B cell (primary cell): ENCODE data around the gene NOTCH1.

Source experiments
- CTCF ChIP-seq: fragments of 200-600 bp; IDR thresholded peaks from one replicate; pipeline ENCODE4 v1.8.0; 2022; ENCODE audit warnings: antibody characterized with exemption, mild to moderate bottlenecking
- EZH2 ChIP-seq: IDR thresholded peaks from 2 replicates; pipeline ENCODE4 v1.6.1; 2012; ENCODE audit warnings: borderline replicate concordance, low read depth, mild to moderate bottlenecking, moderate library complexity, low read length; ENCODE audit not compliant: insufficient read depth, poor library complexity, severe bottlenecking

- TF ChIP-seq CTCF: no peak
- no peak for TF ChIP-seq EZH2
Measured at GRCh38 chr9:136454026-136454796, 91.6 kb downstream of the NOTCH1 start.
